Esophagus (tissue), 2 donors: ENCODE data around the gene METTL9. TPM values are rescaled to one million over a fixed set of nuclear protein-coding genes. Genes with fewer than 3 reads are reported as not detected.
"Not testable (repeated sequence)": the region's sequence is repeated elsewhere in the genome, so short reads cannot be mapped to it uniquely, and the experiment has no call there.

ENCODE experiments used
- H3K27ac ChIP-seq, 2 donors: one replicate each; pipeline ENCODE4 v1.5.1; 2013; ENCODE audit warnings: low read depth in 2 of 2, mild to moderate bottlenecking in 2 of 2, inconsistent platforms in 1 of 2, low read length in 1 of 2, moderate library complexity in 1 of 2
- H3K27me3 ChIP-seq, 2 donors: one replicate each; pipeline ENCODE4 v1.6.1; 2013; ENCODE audit warnings: low read length in 2 of 2, control low read depth in 1 of 2, mild to moderate bottlenecking in 1 of 2; ENCODE audit not compliant: insufficient read depth in 2 of 2, control insufficient read depth in 1 of 2
- H3K36me3 ChIP-seq, 2 donors: one replicate each; pipeline ENCODE4 v1.6.1; 2013; ENCODE audit warnings: low read length in 1 of 2; ENCODE audit not compliant: control insufficient read depth in 2 of 2, insufficient read depth in 2 of 2
- H3K4me1 ChIP-seq, 2 donors: one replicate each; pipeline ENCODE4 v1.6.1; 2013; ENCODE audit warnings: low read length in 1 of 2; ENCODE audit not compliant: control insufficient read depth in 2 of 2, insufficient read depth in 2 of 2
- H3K4me3 ChIP-seq, 2 donors: one replicate each; pipeline ENCODE4 v1.5.1; 2013; ENCODE audit warnings: low read length in 2 of 2, mild to moderate bottlenecking in 2 of 2, low read depth in 1 of 2, moderate library complexity in 1 of 2
- H3K9me3 ChIP-seq, 2 donors: one replicate each; pipeline ENCODE4 v1.6.1; 2013; ENCODE audit warnings: mild to moderate bottlenecking in 2 of 2, low read depth in 1 of 2, low read length in 1 of 2, moderate library complexity in 1 of 2; ENCODE audit not compliant: control insufficient read depth in 2 of 2, insufficient read depth in 1 of 2
- WGBS, 2 donors: extraction: QIAGEN DNeasy Blood & Tissue Kit; methylation state at CpG; one replicate each; pipeline ENCODE4 v1.1.7; 2013; 5-methylcytosine and 5-hydroxymethylcytosine counted together
- polyA plus RNA-seq, 2 donors: library from polyadenylated mRNA; stranded (reverse); fragments of 200-250 nt; gene quantifications; one replicate each; pipeline ENCODE4 v1.2.3, GENCODE V29; 2013
- donor health status: healthy with polysubstance abuse.
- donor health status: Bipolar disorder and iron deficiency.

METTL9 gene
- polyA plus RNA-seq, 2 donors: 20.7 to 57.0 TPM

GRCh38 chr16:21570676-21571017 lies 28.7 kb upstream of the METTL9 start:
- no peaks in the 10 kb centered on the region for H3K36me3 ChIP-seq
- H3K27me3 ChIP-seq: no peaks in the 10 kb centered on the region
- no peaks in the 10 kb centered on the region for H3K9me3 ChIP-seq
- H3K27ac ChIP-seq: no peak overlapping the region
- H3K4me1 ChIP-seq: no peaks in the 10 kb centered on the region
- 85 to 86% methylated on average over 4 of the region's 4 CpGs for WGBS, 2 donors
- no peak overlapping the region for H3K4me3 ChIP-seq

- not testable (repeated sequence) for H3K4me1 ChIP-seq, H3K9me3 ChIP-seq, H3K27ac ChIP-seq, H3K4me3 ChIP-seq, H3K36me3 ChIP-seq, H3K27me3 ChIP-seq
- 95 to 96% methylated on average over 9 of the region's 9 CpGs for WGBS, 2 donors
Measured at GRCh38 chr16:21573506-21573905, 25.9 kb upstream of the METTL9 start.

- Histone ChIP-seq H3K4me3 (no peak overlapping the region), H3K27ac (no peak overlapping the region), H3K4me1 (no peaks in the 10 kb centered on the region), H3K27me3 (no peaks in the 10 kb centered on the region), H3K9me3 (no peaks in the 10 kb centered on the region), H3K36me3 (no peaks in the 10 kb centered on the region)
- WGBS, 2 donors: 74 to 81% methylated on average over 4 of the region's 4 CpGs
Measured at GRCh38 chr16:21574372-21574771, 25.0 kb upstream of the METTL9 start.

- H3K36me3 ChIP-seq, H3K9me3 ChIP-seq, H3K4me1 ChIP-seq, H3K27me3 ChIP-seq, H3K27ac ChIP-seq, H3K4me3 ChIP-seq: not testable (repeated sequence)
- WGBS, 2 donors: 90 to 93% methylated on average over 2 of the region's 2 CpGs
Measured at GRCh38 chr16:21576323-21576722, 23.1 kb upstream of the METTL9 start.

- H3K4me1 ChIP-seq, H3K27me3 ChIP-seq, H3K27ac ChIP-seq, H3K9me3 ChIP-seq, H3K36me3 ChIP-seq, H3K4me3 ChIP-seq: not testable (repeated sequence)
- 85 to 88% methylated on average over 2 of the region's 2 CpGs for WGBS, 2 donors
Measured at GRCh38 chr16:21577487-21577886, 21.9 kb upstream of the METTL9 start.

- 90 to 94% methylated on average over 5 of the region's 5 CpGs for WGBS, 2 donors
- H3K27ac ChIP-seq, H3K27me3 ChIP-seq, H3K9me3 ChIP-seq, H3K4me3 ChIP-seq, H3K4me1 ChIP-seq, H3K36me3 ChIP-seq: not testable (repeated sequence)
Measured at GRCh38 chr16:21578311-21578710, 21.1 kb upstream of the METTL9 start.

GRCh38 chr16:21580131-21580530 lies 19.2 kb upstream of the METTL9 start:
- WGBS, 2 donors: 91 to 93% methylated on average over 6 of the region's 6 CpGs
- H3K36me3 ChIP-seq, H3K9me3 ChIP-seq, H3K4me1 ChIP-seq, H3K27ac ChIP-seq, H3K4me3 ChIP-seq, H3K27me3 ChIP-seq: not testable (repeated sequence)

GRCh38 chr16:21580807-21581206 lies 18.6 kb upstream of the METTL9 start:
- no peaks in the 10 kb centered on the region for H3K36me3 ChIP-seq
- H3K9me3 ChIP-seq: no peaks in the 10 kb centered on the region
- H3K4me1 ChIP-seq: no peaks in the 10 kb centered on the region
- H3K27me3 ChIP-seq: no peaks in the 10 kb centered on the region
- H3K27ac ChIP-seq: no peak overlapping the region
- WGBS, 2 donors: 87% methylated on average over 2 of the region's 2 CpGs
- H3K4me3 ChIP-seq: no peak overlapping the region

- Histone ChIP-seq H3K36me3 (no peaks in the 10 kb centered on the region), H3K9me3 (no peaks in the 10 kb centered on the region), H3K27me3 (no peaks in the 10 kb centered on the region), H3K4me1 (no peaks in the 10 kb centered on the region), H3K27ac (no peak overlapping the region), H3K4me3 (no peak overlapping the region)
- 89 to 91% methylated on average over 8 of the region's 8 CpGs for WGBS, 2 donors
Measured at GRCh38 chr16:21584817-21585216, 14.6 kb upstream of the METTL9 start.

- 86 to 90% methylated on average over 5 of the region's 5 CpGs for WGBS, 2 donors
- H3K4me3 ChIP-seq, H3K27ac ChIP-seq: not testable (repeated sequence)
Measured at GRCh38 chr16:21588593-21588992, 10.8 kb upstream of the METTL9 start.

More at GRCh38 chr16:21588593-21588992, 10.8 kb upstream of the METTL9 start:
- not testable (repeated sequence) for H3K27me3 ChIP-seq, H3K4me1 ChIP-seq, H3K36me3 ChIP-seq, H3K9me3 ChIP-seq
